Effector memory CD4-positive, alpha-beta T cell (primary cell): ENCODE data around the gene KANK2.

ENCODE experiments used
- DNase-seq, 3 donors: peaks; one replicate each; pipeline ENCODE4 v3.0.0-alpha.2; 2020
- H3K27ac ChIP-seq: 2 replicates; pipeline ENCODE4 v1.7.0; 2013; ENCODE audit warnings: mild to moderate bottlenecking, low read length, moderate library complexity; ENCODE audit not compliant: insufficient read depth, poor library complexity, severe bottlenecking
- H3K27me3 ChIP-seq: replicated peaks from 2 replicates; pipeline ENCODE4 v1.7.0; 2013; ENCODE audit warnings: mild to moderate bottlenecking, low read length; ENCODE audit not compliant: insufficient read depth, control insufficient read depth, poor library complexity, severe bottlenecking
- H3K36me3 ChIP-seq: 2 replicates; pipeline ENCODE4 v1.7.0; 2013; ENCODE audit warnings: mild to moderate bottlenecking, low read length, moderate library complexity; ENCODE audit not compliant: control insufficient read depth, insufficient read depth
- H3K4me1 ChIP-seq: 2 replicates; pipeline ENCODE4 v1.7.0; 2013; ENCODE audit warnings: low read length, mild to moderate bottlenecking; ENCODE audit not compliant: control insufficient read depth, insufficient read depth, poor library complexity, severe bottlenecking
- H3K4me3 ChIP-seq: 2 replicates; pipeline ENCODE4 v1.7.0; 2013; ENCODE audit warnings: low read length, low read depth, mild to moderate bottlenecking; ENCODE audit not compliant: insufficient read depth, poor library complexity, severe bottlenecking
- H3K9me3 ChIP-seq: 2 replicates; pipeline ENCODE4 v1.7.0; 2013; ENCODE audit warnings: mild to moderate bottlenecking, low read length, moderate library complexity; ENCODE audit not compliant: control insufficient read depth
- total RNA-seq, 3 donors: gene quantifications; one replicate each; lab custom pipeline; 2026; lab: John Stamatoyannopoulos, UW

The KANK2 gene
- total RNA-seq = 0.09 to 0.19 (median 0.17) reads per million in 3 donors

- no peaks in the 10 kb centered on the region for H3K27me3 ChIP-seq
- no peaks in the 10 kb centered on the region for H3K36me3 ChIP-seq
- no peak within 1 kb of the TSS for H3K27ac ChIP-seq
- H3K4me1 ChIP-seq = peaks cover 12% of the 10 kb centered on the region
- H3K4me3 ChIP-seq = peak within 1 kb of the TSS; percentile 41
- peak; percentile 49 to 55 (median 55) for DNase-seq
- H3K9me3 ChIP-seq = no peaks in the 10 kb centered on the region
Observed at GRCh38 chr19:11197291-11198174, at the start of gene KANK2. Gene KANK2 (minus strand): TSS chr19:11197545. CDS start chr19:11194511, 3,034 bp downstream.

- peaks cover 4% of the 10 kb centered on the region for H3K27me3 ChIP-seq
- DNase-seq = no peak
- H3K4me1 ChIP-seq = no peaks in the 10 kb centered on the region
- no peaks in the 10 kb centered on the region for H3K36me3 ChIP-seq
- no peaks in the 10 kb centered on the region for H3K9me3 ChIP-seq
- no peak overlapping the region for H3K4me3 ChIP-seq
- no peak overlapping the region for H3K27ac ChIP-seq
Observed at GRCh38 chr19:11246941-11247340, 49.6 kb upstream of the KANK2 start.

- DNase-seq = no peak
- Histone ChIP-seq H3K27me3 (peaks cover 4% of the 10 kb centered on the region), H3K4me3 (no peak overlapping the region), H3K9me3 (no peaks in the 10 kb centered on the region), H3K27ac (no peak overlapping the region), H3K36me3 (no peaks in the 10 kb centered on the region), H3K4me1 (no peaks in the 10 kb centered on the region)
Observed at GRCh38 chr19:11244846-11245589, 47.7 kb upstream of the KANK2 start.

GRCh38 chr19:11243798-11244169 is 46.4 kb upstream of the KANK2 start:
- no peaks in the 10 kb centered on the region for H3K9me3 ChIP-seq
- peaks cover 4% of the 10 kb centered on the region for H3K27me3 ChIP-seq
- no peak for DNase-seq
- no peaks in the 10 kb centered on the region for H3K36me3 ChIP-seq
- no peak overlapping the region for H3K27ac ChIP-seq
- no peak overlapping the region for H3K4me3 ChIP-seq
- no peaks in the 10 kb centered on the region for H3K4me1 ChIP-seq

GRCh38 chr19:11242864-11243797 is 45.8 kb upstream of the KANK2 start:
- no peak overlapping the region for H3K27ac ChIP-seq
- peak; percentile 62 to 79 (median 72) for DNase-seq
- no peaks in the 10 kb centered on the region for H3K36me3 ChIP-seq
- peaks cover 4% of the 10 kb centered on the region for H3K27me3 ChIP-seq
- no peaks in the 10 kb centered on the region for H3K4me1 ChIP-seq
- no peak overlapping the region for H3K4me3 ChIP-seq
- H3K9me3 ChIP-seq = no peaks in the 10 kb centered on the region

- Histone ChIP-seq H3K27me3 (peaks cover 4% of the 10 kb centered on the region), H3K4me3 (no peak overlapping the region), H3K4me1 (no peaks in the 10 kb centered on the region), H3K9me3 (no peaks in the 10 kb centered on the region), H3K36me3 (no peaks in the 10 kb centered on the region), H3K27ac (no peak overlapping the region)
- DNase-seq = no peak
Observed at GRCh38 chr19:11242025-11242424, 44.7 kb upstream of the KANK2 start.

- Histone ChIP-seq H3K9me3 (no peaks in the 10 kb centered on the region), H3K4me3 (no peak overlapping the region), H3K27ac (no peak overlapping the region), H3K27me3 (peaks cover 4% of the 10 kb centered on the region), H3K4me1 (no peaks in the 10 kb centered on the region), H3K36me3 (no peaks in the 10 kb centered on the region)
- no peak for DNase-seq
Observed at GRCh38 chr19:11240008-11240444, 42.7 kb upstream of the KANK2 start.

GRCh38 chr19:11239377-11240000 is 42.1 kb upstream of the KANK2 start, which contains the start of gene ANGPTL8:
Gene ANGPTL8 (plus strand): TSS chr19:11239619. CDS start chr19:11239638, 19 bp downstream.
- Histone ChIP-seq H3K27me3 (peaks cover 4% of the 10 kb centered on the region), H3K4me1 (no peaks in the 10 kb centered on the region), H3K36me3 (no peaks in the 10 kb centered on the region), H3K9me3 (no peaks in the 10 kb centered on the region), H3K27ac (no peak within 1 kb of the TSS), H3K4me3 (no peak within 1 kb of the TSS)
- DNase-seq = no peak

GRCh38 chr19:11238781-11239376 is 41.5 kb upstream of the KANK2 start:
- Histone ChIP-seq H3K4me1 (no peaks in the 10 kb centered on the region), H3K27me3 (peaks cover 4% of the 10 kb centered on the region), H3K27ac (no peak overlapping the region), H3K36me3 (no peaks in the 10 kb centered on the region), H3K9me3 (no peaks in the 10 kb centered on the region), H3K4me3 (no peak overlapping the region)
- no peak for DNase-seq
